BJ (cell line): Measurements from ENCODE around the gene WDFY2. TPM values are rescaled to one million over a fixed set of nuclear protein-coding genes. Genes with fewer than 3 reads are reported as not detected.

ENCODE experiments used
- CTCF ChIA-PET: fragments of 350-600 bp; formaldehyde crosslinking; extraction: SDS; loops from one replicate; lab custom pipeline; 2021; ENCODE audit warnings: antibody characterized with exemption, inconsistent platforms; lab: Yijun Ruan, JAX
- POLR2A ChIA-PET: fragments of 300-600 bp; sonication (Branson Sonifier 250); formaldehyde crosslinking; extraction: SDS; loops from one replicate; lab custom pipeline; 2021; ENCODE audit warnings: antibody characterized with exemption; lab: Charles Lee
- DNase-seq: peaks from one replicate; pipeline ENCODE4 v3.0.0-alpha.2; 2011; ENCODE audit warnings: low read depth
- H3K27me3 ChIP-seq: 2 replicates; pipeline ENCODE4 v1.6.0; 2011; ENCODE audit warnings: low read length; ENCODE audit not compliant: control insufficient read depth, insufficient read depth
- H3K36me3 ChIP-seq: 2 replicates; pipeline ENCODE4 v1.5.1; 2011; ENCODE audit warnings: low read length; ENCODE audit not compliant: control insufficient read depth, insufficient read depth
- H3K4me3 ChIP-seq: 2 replicates; pipeline ENCODE4 v1.5.1; 2011; ENCODE audit warnings: low read depth, mild to moderate bottlenecking, control low read depth, low read length
- polyA plus RNA-seq: library from polyadenylated mRNA; depleted of rRNA; stranded (reverse); fragments of >200 nt; gene quantifications from 2 replicates; pipeline ENCODE4 v1.2.3, GENCODE V29; 2011
- TF ChIP-seq, protein P1 (sequence below): IDR thresholded peaks from 2 replicates; pipeline ENCODE4 v1.5.1; 2011; ENCODE audit warnings: low read depth, mild to moderate bottlenecking, control low read depth, inconsistent platforms, low read length, moderate library complexity; ENCODE audit not compliant: insufficient read depth

Gene WDFY2
- polyA plus RNA-seq, 1 experiment: 4.3 TPM

DNA sequence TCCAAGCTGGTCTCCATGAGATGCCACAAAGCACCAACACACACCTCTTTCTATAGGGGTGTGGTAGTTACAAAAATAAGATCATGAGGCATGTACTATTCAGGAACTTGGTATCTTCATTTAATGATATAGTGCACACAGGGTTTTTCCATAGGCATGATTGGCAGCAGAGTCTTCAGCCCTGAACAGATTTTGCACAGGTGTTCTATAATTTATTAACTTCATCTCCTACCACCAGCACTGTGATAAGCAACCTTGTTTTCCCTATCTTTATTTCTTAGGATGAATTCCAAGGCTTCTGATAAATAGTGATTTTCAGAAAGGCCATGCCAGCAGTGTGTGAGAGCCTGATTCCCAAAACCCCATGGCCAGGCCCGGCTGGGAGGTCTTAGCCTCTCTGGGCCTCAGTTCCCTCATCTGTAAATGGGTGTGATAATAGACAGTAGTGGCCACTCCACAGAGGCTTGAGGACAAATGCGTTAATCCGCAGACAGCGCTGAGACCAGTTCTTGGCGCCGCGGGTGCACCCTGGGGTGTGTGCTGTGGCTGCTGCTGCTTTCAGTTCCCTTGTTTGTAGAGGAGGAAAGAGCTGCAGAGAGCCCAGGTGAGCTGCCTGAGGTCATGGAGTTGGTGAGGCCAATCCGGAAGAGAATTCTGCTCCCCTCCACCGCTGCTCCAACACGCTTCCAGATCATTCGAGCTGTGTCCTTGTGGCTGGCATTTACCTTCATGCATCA lies 186.6 kb downstream of the WDFY2 start:
- no peaks in the 10 kb centered on the region; the same call in 1 of the 2 replicates for H3K36me3 ChIP-seq
- TF ChIP-seq, protein P1, sequence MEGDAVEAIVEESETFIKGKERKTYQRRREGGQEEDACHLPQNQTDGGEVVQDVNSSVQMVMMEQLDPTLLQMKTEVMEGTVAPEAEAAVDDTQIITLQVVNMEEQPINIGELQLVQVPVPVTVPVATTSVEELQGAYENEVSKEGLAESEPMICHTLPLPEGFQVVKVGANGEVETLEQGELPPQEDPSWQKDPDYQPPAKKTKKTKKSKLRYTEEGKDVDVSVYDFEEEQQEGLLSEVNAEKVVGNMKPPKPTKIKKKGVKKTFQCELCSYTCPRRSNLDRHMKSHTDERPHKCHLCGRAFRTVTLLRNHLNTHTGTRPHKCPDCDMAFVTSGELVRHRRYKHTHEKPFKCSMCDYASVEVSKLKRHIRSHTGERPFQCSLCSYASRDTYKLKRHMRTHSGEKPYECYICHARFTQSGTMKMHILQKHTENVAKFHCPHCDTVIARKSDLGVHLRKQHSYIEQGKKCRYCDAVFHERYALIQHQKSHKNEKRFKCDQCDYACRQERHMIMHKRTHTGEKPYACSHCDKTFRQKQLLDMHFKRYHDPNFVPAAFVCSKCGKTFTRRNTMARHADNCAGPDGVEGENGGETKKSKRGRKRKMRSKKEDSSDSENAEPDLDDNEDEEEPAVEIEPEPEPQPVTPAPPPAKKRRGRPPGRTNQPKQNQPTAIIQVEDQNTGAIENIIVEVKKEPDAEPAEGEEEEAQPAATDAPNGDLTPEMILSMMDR: no peak
- POLR2A ChIA-PET: no interaction called here
- no peak overlapping the region for H3K4me3 ChIP-seq
- H3K27me3 ChIP-seq: peaks cover 4% of the 10 kb centered on the region; the same call in 1 of the 2 replicates
- no peak for DNase-seq
- CTCF ChIA-PET: no interaction called here

- no peak for DNase-seq
- ChIA-PET CTCF (interaction anchor here (0.8 to 1.1 kb wide), 2 partner anchors 14 to 27 kb away, joined by 3 read pairs; no protein-coding TSS in a partner anchor), POLR2A (no interaction called here)
- no peak overlapping the region for H3K4me3 ChIP-seq
- TF ChIP-seq, protein P1: no peak
- no peaks in the 10 kb centered on the region; the same call in 1 of the 2 replicates for H3K36me3 ChIP-seq
- H3K27me3 ChIP-seq: peaks cover 4% of the 10 kb centered on the region; the same call in 1 of the 2 replicates
Measured at GRCh38 chr13:51771418-51772104, 187.3 kb downstream of the WDFY2 start.

GRCh38 chr13:51772105-51772455 lies 187.8 kb downstream of the WDFY2 start:
- DNase-seq: no peak
- TF ChIP-seq, protein P1: no peak
- H3K36me3 ChIP-seq: no peaks in the 10 kb centered on the region; the same call in 1 of the 2 replicates
- ChIA-PET POLR2A (no interaction called here), CTCF (interaction anchor here (0.8 to 1.1 kb wide), 2 partner anchors 15 to 27 kb away, joined by 3 read pairs; no protein-coding TSS in a partner anchor)
- H3K27me3 ChIP-seq: peaks cover 4% of the 10 kb centered on the region; the same call in 1 of the 2 replicates
- no peak overlapping the region for H3K4me3 ChIP-seq

DNA sequence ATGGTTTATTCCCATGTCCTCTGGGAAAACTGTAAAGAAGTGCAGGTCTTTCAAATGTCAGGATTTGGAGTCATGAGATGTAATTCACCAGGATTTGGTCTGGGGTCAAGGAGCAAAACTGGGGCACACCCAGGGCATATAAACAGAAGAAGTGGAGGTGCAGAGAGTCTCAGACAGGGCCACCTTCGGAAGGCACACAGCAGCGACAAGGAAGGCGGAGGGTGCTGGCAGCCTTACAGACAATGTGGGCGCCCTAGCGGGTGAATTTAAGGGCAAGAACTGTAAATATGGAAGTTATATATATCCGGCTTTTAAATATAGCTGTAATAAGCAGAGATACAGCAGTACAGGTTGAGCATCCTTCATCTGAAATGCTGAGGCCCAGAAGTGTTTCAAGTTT lies 188.5 kb downstream of the WDFY2 start:
- H3K36me3 ChIP-seq: no peaks in the 10 kb centered on the region; the same call in 1 of the 2 replicates
- POLR2A ChIA-PET: no interaction called here
- peaks cover 4% of the 10 kb centered on the region; the same call in 1 of the 2 replicates for H3K27me3 ChIP-seq
- no peak for DNase-seq
- TF ChIP-seq, protein P1: no peak
- CTCF ChIA-PET: interaction anchor here (0.8 to 1.1 kb wide), 2 partner anchors 15 to 26 kb away, joined by 3 read pairs; no protein-coding TSS in a partner anchor
- no peak overlapping the region for H3K4me3 ChIP-seq

DNA sequence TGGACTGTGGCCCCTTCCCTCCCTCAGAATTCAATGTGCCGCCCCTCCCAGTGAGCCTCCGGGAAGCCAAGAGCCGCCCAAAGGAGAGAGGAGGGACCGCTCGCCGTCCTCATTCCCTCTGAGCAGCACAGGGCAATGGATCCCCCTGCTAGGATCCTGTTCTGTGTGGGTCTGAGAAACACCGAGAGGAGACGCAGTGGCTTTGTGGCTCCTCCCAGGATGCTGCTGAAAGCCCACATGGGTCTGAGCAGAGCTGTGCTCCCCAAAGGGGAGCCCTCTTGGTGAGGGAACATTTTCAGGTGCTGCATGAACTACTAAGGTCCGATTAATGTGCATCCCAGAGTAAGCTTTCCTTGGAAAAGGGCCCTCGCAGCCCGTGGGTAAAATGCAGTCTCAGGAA lies 189.3 kb downstream of the WDFY2 start:
- TF ChIP-seq, protein P1: no peak
- Histone ChIP-seq H3K4me3 (no peak overlapping the region), H3K27me3 (peaks cover 4% of the 10 kb centered on the region; the same call in 1 of the 2 replicates), H3K36me3 (no peaks in the 10 kb centered on the region; the same call in 1 of the 2 replicates)
- ChIA-PET CTCF (no interaction called here), POLR2A (no interaction called here)
- DNase-seq: no peak
